HepG2 (cell line): Measurements from ENCODE around the gene ADIPOR1. TPM values are rescaled to one million over a fixed set of nuclear protein-coding genes. Genes with fewer than 3 reads are reported as not detected.
A peak's percentile ranks its signal among the peaks of the same experiment; 100 is the strongest.

Source experiments
- AKAP8 ChIP-seq: sonication (generic); formaldehyde crosslinking; IDR thresholded peaks from 2 replicates; pipeline ENCODE4 v1.5.1; 2020; ENCODE audit warnings: mild to moderate bottlenecking, missing genetic modification reagents
- ARNTL ChIP-seq: sonication (generic); formaldehyde crosslinking; IDR thresholded peaks from 2 replicates; pipeline ENCODE4 v1.4.0; 2020; ENCODE audit warnings: mild to moderate bottlenecking, missing genetic modification reagents
- DNMT3B ChIP-seq: conservative IDR thresholded peaks from 2 replicates; pipeline ENCODE4 v1.6.1; 2016; ENCODE audit warnings: missing biosample characterization, control low read depth
- MEIS1 ChIP-seq: sonication (generic); formaldehyde crosslinking; IDR thresholded peaks from 2 replicates; pipeline ENCODE4 v1.9.0; 2021; ENCODE audit warnings: mild to moderate bottlenecking, missing genetic modification reagents, moderate library complexity, borderline replicate concordance
- MEIS2 ChIP-seq: sonication (generic); formaldehyde crosslinking; IDR thresholded peaks from 2 replicates; pipeline ENCODE4 v1.9.0; 2021; ENCODE audit warnings: mild to moderate bottlenecking, missing genetic modification reagents
- MYC ChIP-seq: sonication (generic); formaldehyde crosslinking; IDR thresholded peaks from 2 replicates; pipeline ENCODE4 v1.9.0; 2021; ENCODE audit warnings: missing genetic modification reagents, borderline replicate concordance
- PBX3 ChIP-seq: sonication (generic); formaldehyde crosslinking; IDR thresholded peaks from 2 replicates; pipeline ENCODE4 v1.8.1; 2023; ENCODE audit warnings: missing genetic modification reagents, inconsistent platforms, borderline replicate concordance
- PHF20 ChIP-seq: sonication (generic); formaldehyde crosslinking; IDR thresholded peaks from 2 replicates; pipeline ENCODE4 v1.5.0; 2020; ENCODE audit warnings: mild to moderate bottlenecking, missing genetic modification reagents
- RARA ChIP-seq: IDR thresholded peaks from 2 replicates; pipeline ENCODE4 v1.6.1; 2016; ENCODE audit warnings: missing genetic modification reagents, missing compliant biosample characterization
- RBAK ChIP-seq: sonication (generic); formaldehyde crosslinking; IDR thresholded peaks from 2 replicates; pipeline ENCODE4 v1.5.1; 2020; ENCODE audit warnings: mild to moderate bottlenecking, missing genetic modification reagents
- REPIN1 ChIP-seq: sonication (generic); formaldehyde crosslinking; IDR thresholded peaks from 2 replicates; pipeline ENCODE4 v1.8.0; 2022; ENCODE audit warnings: missing genetic modification reagents, low read depth, mild to moderate bottlenecking, borderline replicate concordance
- SCMH1 ChIP-seq: sonication (generic); formaldehyde crosslinking; IDR thresholded peaks from 2 replicates; pipeline ENCODE4 v1.9.0; 2021; ENCODE audit warnings: missing genetic modification reagents, mild to moderate bottlenecking, borderline replicate concordance
- SKIL ChIP-seq: sonication (generic); formaldehyde crosslinking; IDR thresholded peaks from 2 replicates; pipeline ENCODE4 v1.8.0; 2022; ENCODE audit warnings: missing genetic modification reagents, mild to moderate bottlenecking, moderate library complexity, borderline replicate concordance
- SMAD3 ChIP-seq: sonication (generic); formaldehyde crosslinking; IDR thresholded peaks from 2 replicates; pipeline ENCODE4 v1.4.0; 2020; ENCODE audit warnings: missing genetic modification reagents
- TAF15 ChIP-seq: fragments of 200-400 bp; formaldehyde crosslinking; IDR thresholded peaks from one replicate; pipeline ENCODE4 v1.6.1; 2018; ENCODE audit warnings: mild to moderate bottlenecking, low read depth, low read length; ENCODE audit not compliant: poor library complexity, severe bottlenecking
- YEATS2 ChIP-seq: sonication (generic); formaldehyde crosslinking; IDR thresholded peaks from 2 replicates; pipeline ENCODE4 v1.4.0; 2020; ENCODE audit warnings: missing genetic modification reagents, borderline replicate concordance
- ZFYVE20 ChIP-seq: sonication (generic); formaldehyde crosslinking; IDR thresholded peaks from 2 replicates; pipeline ENCODE4 v1.8.0; 2023; ENCODE audit warnings: low read depth, mild to moderate bottlenecking, moderate library complexity, missing genetic modification reagents, borderline replicate concordance
- ZMYM4 ChIP-seq: sonication (generic); formaldehyde crosslinking; IDR thresholded peaks from 2 replicates; pipeline ENCODE4 v1.8.1; 2023; ENCODE audit warnings: mild to moderate bottlenecking, missing genetic modification reagents
- ZNF615 ChIP-seq: sonication (generic); formaldehyde crosslinking; IDR thresholded peaks from 2 replicates; pipeline ENCODE4 v1.5.0; 2020; ENCODE audit warnings: mild to moderate bottlenecking, missing genetic modification reagents, borderline replicate concordance
- ZNF687 ChIP-seq: sonication (generic); formaldehyde crosslinking; IDR thresholded peaks from 2 replicates; pipeline ENCODE4 v1.5.1; 2020; ENCODE audit warnings: mild to moderate bottlenecking, missing genetic modification reagents, moderate library complexity
- ZNF792 ChIP-seq: IDR thresholded peaks from 2 replicates; pipeline ENCODE4 v1.6.1; 2016
- ZNF83 ChIP-seq: sonication (generic); formaldehyde crosslinking; IDR thresholded peaks from 2 replicates; pipeline ENCODE4 v1.4.0; 2020; ENCODE audit warnings: missing genetic modification reagents, mild to moderate bottlenecking, borderline replicate concordance
- polyA plus RNA-seq, 8 experiments: library from polyadenylated mRNA; depleted of rRNA in 3 of 8; stranded (reverse) in 7 of 8; unstranded in 1 of 8; fragments of >200 nt; fragmentation: Illumina TruSeq in 4 of 8; extraction: Trizol in 4 of 8; gene quantifications; 2 replicates each; pipeline versions ENCODE4 v1.2.1 to v1.2.3, GENCODE V29; 2011 to 2016; ENCODE audit warnings: low read depth in 4 of 8, missing spikeins in 1 of 8, mixed read lengths in 1 of 8; ENCODE audit not compliant: insufficient read depth in 1 of 8
- total RNA-seq, 5 experiments: library from RNA; depleted of rRNA; stranded (reverse); fragments of >200 nt; fragmentation: Illumina TruSeq; extraction: Trizol; gene quantifications; 2 replicates each; pipeline ENCODE4 v1.2.3, GENCODE V29; 2016; ENCODE audit warnings: low read depth in 1 of 5

ADIPOR1 gene
- total and polyA plus RNA-seq, 2 of the 13 experiments (the other 11 are each of a cell fraction or from before 2014, with no cell fraction given), result 60.0 to 141 TPM

GRCh38 chr1:202957733-202958543 lies at the start of gene ADIPOR1 (continued):
- TF ChIP-seq ZNF687 (CRISPR knock-in tag), result peak; percentile 68; the same call in 1 of the 2 replicates
- TF ChIP-seq AKAP8 (CRISPR knock-in tag), result 0 out of 2 replicates have a peak, but pooled peaks have one; percentile 80
- TF ChIP-seq SMAD3 (CRISPR knock-in tag), result no peak
- TF ChIP-seq SCMH1 (CRISPR knock-in tag), result no peak
- no peak for TF ChIP-seq YEATS2 (CRISPR knock-in tag)
- no peak for TF ChIP-seq TAF15
- no peak for TF ChIP-seq RBAK
- no peak for TF ChIP-seq PBX3 (CRISPR knock-in tag)
- TF ChIP-seq ZNF83 (CRISPR knock-in tag), result peak; percentile 43; the same call in 1 of the 2 replicates
- TF ChIP-seq SKIL (CRISPR knock-in tag), result no peak
- TF ChIP-seq MEIS1 (CRISPR knock-in tag), result no peak
- 0 out of 2 replicates have a peak, but pooled peaks have one; percentile 4 for TF ChIP-seq REPIN1 (CRISPR knock-in tag)
- 0 out of 2 replicates have a peak, but pooled peaks have one; percentile 53 for TF ChIP-seq ZNF615 (CRISPR knock-in tag)
- peak; percentile 86 for TF ChIP-seq PHF20 (CRISPR knock-in tag)
- peak; percentile 27; the same call in 1 of the 2 replicates for TF ChIP-seq ARNTL
- no peak; the same call in 1 of the 2 replicates for TF ChIP-seq MEIS2 (CRISPR knock-in tag)
- TF ChIP-seq RARA (CRISPR knock-in tag), result no peak
- TF ChIP-seq DNMT3B (CRISPR knock-in tag), result no peak
- peak; percentile 62; the same call in 1 of the 2 replicates for TF ChIP-seq ZMYM4 (CRISPR knock-in tag)
- TF ChIP-seq MYC, result no peak; the same call in 1 of the 2 replicates
- TF ChIP-seq ZNF792 (CRISPR knock-in tag), result no peak
- TF ChIP-seq ZFYVE20 (CRISPR knock-in tag), result no peak
